SH-SY5Y (cell line): ENCODE results near the gene SH3TC2.

Experiments used
- GATA2 ChIP-seq: IDR thresholded peaks from 2 replicates; pipeline ENCODE4 v1.6.1; 2011; ENCODE audit warnings: mild to moderate bottlenecking, low read depth, low read length
- GATA3 ChIP-seq: IDR thresholded peaks from 2 replicates; pipeline ENCODE4 v1.6.1; 2011; ENCODE audit warnings: low read depth, mild to moderate bottlenecking, low read length, moderate library complexity

Gene SH3TC2

GRCh38 chr5:149045089-149045460, 17.8 kb downstream of the SH3TC2 start:
- TF ChIP-seq GATA3 (no peak), GATA2 (no peak)

- TF ChIP-seq GATA3 (no peak), GATA2 (no peak)
Observed at GRCh38 chr5:149044453-149045088, 18.3 kb downstream of the SH3TC2 start.

- no peak for TF ChIP-seq GATA3
Observed at GRCh38 chr5:149043641-149044040, 19.2 kb downstream of the SH3TC2 start.

- TF ChIP-seq GATA3 = no peak
- no peak for TF ChIP-seq GATA2
Observed at GRCh38 chr5:149042865-149043264, 20.0 kb downstream of the SH3TC2 start.

- TF ChIP-seq GATA2 (no peak), GATA3 (no peak)
Observed at GRCh38 chr5:149041242-149041641, 21.6 kb downstream of the SH3TC2 start.

GRCh38 chr5:149040421-149040820, 22.4 kb downstream of the SH3TC2 start:
- TF ChIP-seq GATA3 (no peak), GATA2 (no peak)

- no peak for TF ChIP-seq GATA3
- no peak for TF ChIP-seq GATA2
Observed at GRCh38 chr5:149039506-149039905, 23.4 kb downstream of the SH3TC2 start.

GRCh38 chr5:149038336-149039080, 24.4 kb downstream of the SH3TC2 start:
- TF ChIP-seq GATA3 = no peak
- no peak for TF ChIP-seq GATA2

- no peak for TF ChIP-seq GATA2
- no peak for TF ChIP-seq GATA3
Observed at GRCh38 chr5:149037817-149038216, 25.0 kb downstream of the SH3TC2 start.

- TF ChIP-seq GATA2 (no peak), GATA3 (no peak)
Observed at GRCh38 chr5:149036970-149037369, 25.9 kb downstream of the SH3TC2 start.

GRCh38 chr5:149036168-149036567, 26.7 kb downstream of the SH3TC2 start:
- TF ChIP-seq GATA3 = no peak
- no peak for TF ChIP-seq GATA2

GRCh38 chr5:149035372-149035790, 27.5 kb downstream of the SH3TC2 start:
- no peak for TF ChIP-seq GATA3

- TF ChIP-seq GATA3 (no peak), GATA2 (no peak)
Observed at GRCh38 chr5:149030838-149031397, 31.9 kb downstream of the SH3TC2 start.

GRCh38 chr5:149030392-149030791, 32.5 kb downstream of the SH3TC2 start:
- TF ChIP-seq GATA3 = no peak
- no peak for TF ChIP-seq GATA2

GRCh38 chr5:149028984-149029383, 33.9 kb downstream of the SH3TC2 start:
- no peak for TF ChIP-seq GATA2
- TF ChIP-seq GATA3 = no peak
